Activated naive CD4-positive, alpha-beta T cell treated with Interleukin-2 at 50 U/mL for 16 hours (primary cell): ENCODE results near the gene FAM184A.
"Not testable (repeated sequence)": the region's sequence is repeated elsewhere in the genome, so short reads cannot be mapped to it uniquely, and the experiment has no call there.

Experiments used
- DNase-seq: peaks from one replicate; pipeline ENCODE4 v3.0.0-alpha.2; 2020

Gene FAM184A

GRCh38 chr6:119078376-119079282 lies at the start of gene FAM184A:
TSS of gene FAM184A (minus strand) at chr6:119078664. CDS start at chr6:119078299, 365 bp downstream.
- DNase-seq: peak; percentile 74

GRCh38 chr6:119127627-119128026 lies 49.2 kb upstream of the FAM184A start:
- no peak for DNase-seq

GRCh38 chr6:119126826-119127225 lies 48.4 kb upstream of the FAM184A start:
- no peak for DNase-seq

GRCh38 chr6:119126140-119126539 lies 47.7 kb upstream of the FAM184A start:
- no peak for DNase-seq

- no peak for DNase-seq
Measured at GRCh38 chr6:119125576-119125975, 47.1 kb upstream of the FAM184A start.

- DNase-seq: no peak
Measured at GRCh38 chr6:119124079-119124824, 45.8 kb upstream of the FAM184A start.

GRCh38 chr6:119122336-119122735 lies 43.9 kb upstream of the FAM184A start:
- DNase-seq: no peak

GRCh38 chr6:119121367-119121766 lies 42.9 kb upstream of the FAM184A start:
- DNase-seq: no peak

GRCh38 chr6:119119989-119120388 lies 41.5 kb upstream of the FAM184A start:
- DNase-seq: no peak

- not testable (repeated sequence) for DNase-seq
Measured at GRCh38 chr6:119119062-119119461, 40.6 kb upstream of the FAM184A start.

GRCh38 chr6:119116712-119117281 lies 38.3 kb upstream of the FAM184A start:
- DNase-seq: no peak

GRCh38 chr6:119113961-119114360 lies 35.5 kb upstream of the FAM184A start:
- no peak for DNase-seq

GRCh38 chr6:119112812-119113530 lies 34.5 kb upstream of the FAM184A start:
- DNase-seq: no peak

- DNase-seq: peak; percentile 13
Measured at GRCh38 chr6:119110601-119111548, 32.4 kb upstream of the FAM184A start.

GRCh38 chr6:119109654-119110325 lies 31.3 kb upstream of the FAM184A start:
- DNase-seq: no peak

- no peak for DNase-seq
Measured at GRCh38 chr6:119108076-119108475, 29.6 kb upstream of the FAM184A start.

- no peak for DNase-seq
Measured at GRCh38 chr6:119105282-119105681, 26.8 kb upstream of the FAM184A start.

- no peak for DNase-seq
Measured at GRCh38 chr6:119102901-119103300, 24.4 kb upstream of the FAM184A start.

GRCh38 chr6:119100115-119100514 lies 21.7 kb upstream of the FAM184A start:
- DNase-seq: no peak

GRCh38 chr6:119097815-119098361 lies 19.4 kb upstream of the FAM184A start:
- DNase-seq: peak; percentile 14
